H9 (cell line): Measurements from ENCODE around the gene COL4A1. TPM values are rescaled to one million over a fixed set of nuclear protein-coding genes. Genes with fewer than 3 reads are reported as not detected.
A peak's percentile ranks its signal among the peaks of the same experiment; 100 is the strongest.

Experiments
- DNase-seq: peaks from one replicate; pipeline ENCODE4 v3.0.0-alpha.2; 2017
- H2AFZ ChIP-seq: one replicate; pipeline ENCODE4 v1.6.1; 2013; ENCODE audit warnings: mild to moderate bottlenecking, low read length, control low read depth, moderate library complexity
- H2AK5ac ChIP-seq: 2 replicates; pipeline ENCODE4 v1.6.1; 2013; ENCODE audit warnings: low read length, control low read depth, mixed read lengths; ENCODE audit not compliant: insufficient read length
- H2BK120ac ChIP-seq: one replicate; pipeline ENCODE4 v1.6.1; 2013; ENCODE audit warnings: low read depth, mild to moderate bottlenecking, low read length, control low read depth, inconsistent platforms; ENCODE audit not compliant: poor library complexity, severe bottlenecking
- H2BK12ac ChIP-seq: 2 replicates; pipeline ENCODE4 v1.6.1; 2013; ENCODE audit warnings: low read length, control low read depth, mixed read lengths, low read depth; ENCODE audit not compliant: insufficient read length
- H2BK15ac ChIP-seq: 2 replicates; pipeline ENCODE4 v1.6.1; 2013; ENCODE audit warnings: low read depth, low read length, control low read depth
- H2BK20ac ChIP-seq: one replicate; pipeline ENCODE4 v1.6.1; 2013; ENCODE audit warnings: low read depth, mild to moderate bottlenecking, low read length, control low read depth, inconsistent platforms; ENCODE audit not compliant: poor library complexity, severe bottlenecking
- H2BK5ac ChIP-seq: 2 replicates; pipeline ENCODE4 v1.6.1; 2013; ENCODE audit warnings: low read length, control low read depth, mixed read lengths; ENCODE audit not compliant: insufficient read length
- H3K14ac ChIP-seq: 2 replicates; pipeline ENCODE4 v1.6.1; 2013; ENCODE audit warnings: low read length, control low read depth; ENCODE audit not compliant: insufficient read depth
- H3K18ac ChIP-seq: 2 replicates; pipeline ENCODE4 v1.6.1; 2013; ENCODE audit warnings: low read depth, mild to moderate bottlenecking, mixed read lengths, low read length, control low read depth; ENCODE audit not compliant: insufficient read length
- H3K23ac ChIP-seq: 2 replicates; pipeline ENCODE4 v1.6.1; 2013; ENCODE audit warnings: low read length, control low read depth, mixed read lengths, low read depth; ENCODE audit not compliant: insufficient read length
- H3K23me2 ChIP-seq: 2 replicates; pipeline ENCODE4 v1.6.1; 2013; ENCODE audit warnings: low read depth, mild to moderate bottlenecking, mixed read lengths, low read length, control low read depth; ENCODE audit not compliant: insufficient read length, poor library complexity, severe bottlenecking
- H3K27ac ChIP-seq: 2 replicates; pipeline ENCODE4 v1.5.1; 2013; ENCODE audit warnings: low read length, control low read depth, mixed read lengths, low read depth; ENCODE audit not compliant: insufficient read length
- H3K27me3 ChIP-seq: 2 replicates; pipeline ENCODE4 v1.6.1; 2013; ENCODE audit warnings: low read length, control low read depth, inconsistent platforms; ENCODE audit not compliant: insufficient read depth
- H3K4ac ChIP-seq: 2 replicates; pipeline ENCODE4 v1.6.1; 2013; ENCODE audit warnings: low read depth, mild to moderate bottlenecking, control low read depth, inconsistent platforms, low read length, moderate library complexity
- H3K4me1 ChIP-seq: 2 replicates; pipeline ENCODE4 v1.6.1; 2013; ENCODE audit warnings: low read length, control low read depth, inconsistent platforms; ENCODE audit not compliant: insufficient read depth
- H3K4me2 ChIP-seq: 2 replicates; pipeline ENCODE4 v1.6.1; 2013; ENCODE audit warnings: low read length, control low read depth, mixed read lengths; ENCODE audit not compliant: insufficient read length, insufficient read depth
- H3K56ac ChIP-seq: 2 replicates; pipeline ENCODE4 v1.6.1; 2013; ENCODE audit warnings: low read depth, mild to moderate bottlenecking, mixed read lengths, low read length, control low read depth; ENCODE audit not compliant: insufficient read length
- H3K79me1 ChIP-seq: 2 replicates; pipeline ENCODE4 v1.6.1; 2013; ENCODE audit warnings: low read depth, mild to moderate bottlenecking, moderate library complexity, low read length, control low read depth, inconsistent platforms; ENCODE audit not compliant: insufficient read depth, poor library complexity, severe bottlenecking
- H3K79me2 ChIP-seq: 2 replicates; pipeline ENCODE4 v1.6.1; 2013; ENCODE audit warnings: low read length, control low read depth, inconsistent platforms; ENCODE audit not compliant: insufficient read depth
- H3K9ac ChIP-seq: 2 replicates; pipeline ENCODE4 v1.6.1; 2013; ENCODE audit warnings: low read length, control low read depth, mixed read lengths; ENCODE audit not compliant: insufficient read length; ENCODE audit errors: extremely low read depth
- H3K9me3 ChIP-seq: one replicate; pipeline ENCODE4 v1.6.1; 2013; ENCODE audit warnings: low read depth, low read length, inconsistent platforms; ENCODE audit not compliant: control insufficient read depth
- H3T11ph ChIP-seq: one replicate; pipeline ENCODE4 v1.6.1; 2013; ENCODE audit warnings: mild to moderate bottlenecking, low read length, control low read depth, inconsistent platforms
- H4K20me1 ChIP-seq: one replicate; pipeline ENCODE4 v1.6.1; 2013; ENCODE audit not compliant: control insufficient read depth, insufficient read length, insufficient read depth
- H4K5ac ChIP-seq: 2 replicates; pipeline ENCODE4 v1.6.1; 2013; ENCODE audit warnings: low read depth, mild to moderate bottlenecking, mixed read lengths, low read length, control low read depth; ENCODE audit not compliant: insufficient read length
- H4K8ac ChIP-seq: replicated peaks from 2 replicates; pipeline ENCODE4 v1.6.1; 2013; ENCODE audit warnings: low read length, control low read depth, mixed read lengths, low read depth; ENCODE audit not compliant: insufficient read length
- H4K91ac ChIP-seq: 2 replicates; pipeline ENCODE4 v1.6.1; 2013; ENCODE audit warnings: low read depth, mild to moderate bottlenecking, moderate library complexity, mixed read lengths, low read length, control low read depth; ENCODE audit not compliant: insufficient read length
- H3K27ac Mint-ChIP-seq, 3 experiments: 2 replicates in 2 of 3; 3 replicates in 1 of 3; pipeline ENCODE4 v1.8.0; 2020 to 2021; ENCODE audit warnings: mixed read lengths in 3 of 3, mild to moderate bottlenecking in 1 of 3, moderate library complexity in 1 of 3
- H3K27me3 Mint-ChIP-seq: 2 replicates; pipeline ENCODE4 v1.8.0; 2021; ENCODE audit warnings: low read depth, mild to moderate bottlenecking, moderate library complexity, mixed read lengths
- H3K36me3 Mint-ChIP-seq, 3 experiments: 2 replicates in 2 of 3; 3 replicates in 1 of 3; pipeline ENCODE4 v1.8.0; 2020 to 2021; ENCODE audit warnings: low read depth in 3 of 3, mixed read lengths in 3 of 3; ENCODE audit not compliant: insufficient read depth in 1 of 3
- H3K4me1 Mint-ChIP-seq, 2 experiments: 2 replicates each; pipeline ENCODE4 v1.8.0; 2020; ENCODE audit warnings: mixed read lengths in 2 of 2
- H3K4me3 Mint-ChIP-seq, 2 experiments: 2 replicates in 1 of 2; 3 replicates in 1 of 2; pipeline ENCODE4 v1.8.0; 2020 to 2021; ENCODE audit warnings: mild to moderate bottlenecking in 2 of 2, mixed read lengths in 2 of 2, moderate library complexity in 1 of 2
- H3K9me3 Mint-ChIP-seq, 2 experiments: 2 replicates in 1 of 2; 3 replicates in 1 of 2; pipeline ENCODE4 v1.8.0; 2020; ENCODE audit warnings: mild to moderate bottlenecking in 2 of 2, mixed read lengths in 2 of 2, moderate library complexity in 1 of 2
- WGBS: extraction: QIAGEN DNeasy Blood & Tissue Kit; methylation state at CpG from one replicate; pipeline ENCODE4 v1.1.7; 2013; ENCODE audit warnings: missing lambda C conversion rate, low lambda C conversion rate, mixed read lengths; ENCODE audit not compliant: insufficient read length; ENCODE audit errors: extremely low coverage; 5-methylcytosine and 5-hydroxymethylcytosine counted together
- total RNA-seq: library from RNA; stranded (reverse); gene quantifications from 2 replicates; pipeline ENCODE4 v1.2.1, GENCODE V29; 2021
- TF ChIP-seq, protein P1 (sequence below): fragments of 200-600 bp; sonication (generic); conservative IDR thresholded peaks from 3 replicates; pipeline ENCODE4 v1.8.0; 2021; ENCODE audit warnings: antibody characterized with exemption, mild to moderate bottlenecking

COL4A1 gene
- total RNA-seq, 1 experiment from 2014 or later, result 73.1 TPM

DNA sequence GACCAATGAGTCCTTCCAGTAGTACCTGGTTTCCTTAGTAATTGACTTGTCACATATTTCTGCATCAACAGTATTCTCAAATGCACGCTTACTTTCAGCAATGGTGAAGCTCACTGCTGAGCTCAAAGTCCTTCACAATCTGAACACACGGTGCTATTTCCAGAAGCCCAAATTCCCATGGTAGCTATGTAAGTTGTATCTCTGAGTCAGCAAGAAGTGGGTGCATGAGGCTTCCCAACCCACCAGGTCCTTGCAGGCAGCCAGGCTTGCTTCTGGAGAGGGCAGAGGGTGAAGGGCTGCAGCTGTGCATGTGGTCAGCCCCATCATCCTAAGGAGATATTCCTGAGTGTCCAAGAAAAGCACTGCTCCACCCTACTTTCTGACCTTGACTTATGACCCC lies 25.8 kb upstream of the COL4A1 start:
- H3K79me1 ChIP-seq, result no peaks in the 10 kb centered on the region
- TF ChIP-seq, protein P1, sequence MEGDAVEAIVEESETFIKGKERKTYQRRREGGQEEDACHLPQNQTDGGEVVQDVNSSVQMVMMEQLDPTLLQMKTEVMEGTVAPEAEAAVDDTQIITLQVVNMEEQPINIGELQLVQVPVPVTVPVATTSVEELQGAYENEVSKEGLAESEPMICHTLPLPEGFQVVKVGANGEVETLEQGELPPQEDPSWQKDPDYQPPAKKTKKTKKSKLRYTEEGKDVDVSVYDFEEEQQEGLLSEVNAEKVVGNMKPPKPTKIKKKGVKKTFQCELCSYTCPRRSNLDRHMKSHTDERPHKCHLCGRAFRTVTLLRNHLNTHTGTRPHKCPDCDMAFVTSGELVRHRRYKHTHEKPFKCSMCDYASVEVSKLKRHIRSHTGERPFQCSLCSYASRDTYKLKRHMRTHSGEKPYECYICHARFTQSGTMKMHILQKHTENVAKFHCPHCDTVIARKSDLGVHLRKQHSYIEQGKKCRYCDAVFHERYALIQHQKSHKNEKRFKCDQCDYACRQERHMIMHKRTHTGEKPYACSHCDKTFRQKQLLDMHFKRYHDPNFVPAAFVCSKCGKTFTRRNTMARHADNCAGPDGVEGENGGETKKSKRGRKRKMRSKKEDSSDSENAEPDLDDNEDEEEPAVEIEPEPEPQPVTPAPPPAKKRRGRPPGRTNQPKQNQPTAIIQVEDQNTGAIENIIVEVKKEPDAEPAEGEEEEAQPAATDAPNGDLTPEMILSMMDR, result no peak
- no peaks in the 10 kb centered on the region; the same call in 1 of the 2 replicates for H3K4me1 ChIP-seq
- H3K9me3 ChIP-seq, result no peaks in the 10 kb centered on the region
- no peak overlapping the region for H3K23ac ChIP-seq
- peak overlapping the region in 1 of 3 experiments; percentile 50; a peak in 1 of 7 replicates for H3K27ac Mint-ChIP-seq
- H2AFZ ChIP-seq, result no peak overlapping the region
- no peak overlapping the region for H3K4me3 Mint-ChIP-seq
- H3K4ac ChIP-seq, result no peak overlapping the region
- no peak overlapping the region for H4K8ac ChIP-seq
- H3K9ac ChIP-seq, result no peak overlapping the region
- no peak overlapping the region for H3K18ac ChIP-seq
- no peak overlapping the region for H2BK20ac ChIP-seq
- no peak for DNase-seq
- H2BK5ac ChIP-seq, result no peak overlapping the region
- H4K91ac ChIP-seq, result no peak overlapping the region
- H4K20me1 ChIP-seq, result no peaks in the 10 kb centered on the region
- H2BK15ac ChIP-seq, result no peak overlapping the region
- H3T11ph ChIP-seq, result no peak overlapping the region
- H3K79me2 ChIP-seq, result no peaks in the 10 kb centered on the region; the same call in 1 of the 2 replicates
- H2BK12ac ChIP-seq, result no peak overlapping the region
- no peaks in the 10 kb centered on the region for H3K27me3 Mint-ChIP-seq
- no peaks in the 10 kb centered on the region for H3K27me3 ChIP-seq
- peaks cover 9 to 17% (median 15%) of the 10 kb centered on the region in 3 experiments; a peak in 6 of 7 replicates for H3K36me3 Mint-ChIP-seq
- H3K56ac ChIP-seq, result no peak overlapping the region
- no CpG with 5 or more reads among the region's 2 CpGs for WGBS
- H3K4me1 Mint-ChIP-seq, result peaks cover 37 to 41% of the 10 kb centered on the region in 2 experiments
- no peak overlapping the region for H3K4me2 ChIP-seq
- H3K14ac ChIP-seq, result no peak overlapping the region
- no peak overlapping the region for H2AK5ac ChIP-seq
- H4K5ac ChIP-seq, result no peak overlapping the region
- H3K23me2 ChIP-seq, result no peaks in the 10 kb centered on the region
- no peak overlapping the region for H2BK120ac ChIP-seq
- no peaks in the 10 kb centered on the region for H3K9me3 Mint-ChIP-seq
- no peak overlapping the region for H3K27ac ChIP-seq
